H1 (cell line): ENCODE measurements around the gene PGPEP1. TPM values are rescaled to one million over a fixed set of nuclear protein-coding genes. Genes with fewer than 3 reads are reported as not detected.

Source experiments
- ATF2 ChIP-seq: IDR thresholded peaks from 2 replicates; pipeline ENCODE4 v1.6.1; 2012; ENCODE audit warnings: low read length, inconsistent platforms
- ATF3 ChIP-seq: IDR thresholded peaks from 2 replicates; pipeline ENCODE4 v1.6.1; 2011; ENCODE audit warnings: low read depth, mild to moderate bottlenecking, low read length; ENCODE audit not compliant: insufficient read depth
- BACH1 ChIP-seq: IDR thresholded peaks from 2 replicates; pipeline ENCODE4 v1.6.1; 2012; ENCODE audit warnings: low read length, improper control_type of control experiment
- BCL11A ChIP-seq, 2 experiments: IDR thresholded peaks; one replicate each; pipeline ENCODE4 v1.6.1; 2011; ENCODE audit warnings: low read depth in 2 of 2, low read length in 2 of 2, mild to moderate bottlenecking in 2 of 2
- CBX8 ChIP-seq: fragments of 300-800, 300-1000 bp; sonication (generic); IDR thresholded peaks from 2 replicates; pipeline ENCODE4 v1.7.1; 2016; ENCODE audit warnings: low read depth, low read length, borderline replicate concordance
- CEBPB ChIP-seq: IDR thresholded peaks from 2 replicates; pipeline ENCODE4 v1.6.1; 2012; ENCODE audit warnings: low read depth, low read length
- CHD1 ChIP-seq: IDR thresholded peaks from 2 replicates; pipeline ENCODE4 v1.6.1; 2012; ENCODE audit warnings: low read depth, low read length, improper control_type of control experiment
- CHD2 ChIP-seq: IDR thresholded peaks from 2 replicates; pipeline ENCODE4 v1.6.1; 2012; ENCODE audit warnings: low read length, improper control_type of control experiment
- E2F6 ChIP-seq: IDR thresholded peaks from 2 replicates; pipeline ENCODE4 v1.6.1; 2012; ENCODE audit warnings: inconsistent platforms
- EP300 ChIP-seq, 2 experiments: IDR thresholded peaks; 1 replicate in 1 of 2; 2 replicates in 1 of 2; pipeline ENCODE4 v1.6.1; 2011 to 2012; ENCODE audit warnings: low read depth in 2 of 2, low read length in 2 of 2, mild to moderate bottlenecking in 2 of 2, borderline replicate concordance in 1 of 2, inconsistent platforms in 1 of 2, moderate library complexity in 1 of 2
- FOSL1 ChIP-seq: IDR thresholded peaks from 2 replicates; pipeline ENCODE4 v1.6.1; 2011; ENCODE audit warnings: mild to moderate bottlenecking, low read depth, low read length, moderate library complexity; ENCODE audit not compliant: insufficient read depth
- GABPA ChIP-seq: IDR thresholded peaks from 2 replicates; pipeline ENCODE4 v1.6.1; 2011; ENCODE audit warnings: mild to moderate bottlenecking, low read length, moderate library complexity, borderline replicate concordance; ENCODE audit not compliant: insufficient read depth
- GTF2F1 ChIP-seq: IDR thresholded peaks from 2 replicates; pipeline ENCODE4 v1.6.1; 2012; ENCODE audit warnings: low read depth, low read length, improper control_type of control experiment, borderline replicate concordance
- HDAC2 ChIP-seq, 2 experiments: fragments of 300-600 bp in 1 of 2; sonication (generic) in 1 of 2; IDR thresholded peaks; 2 replicates each; pipeline ENCODE4 v1.6.1; 2011 to 2012; ENCODE audit warnings: low read depth in 2 of 2, low read length in 2 of 2, mild to moderate bottlenecking in 2 of 2, moderate library complexity in 2 of 2, borderline replicate concordance in 1 of 2, inconsistent platforms in 1 of 2
- JUN ChIP-seq: IDR thresholded peaks from 2 replicates; pipeline ENCODE4 v1.6.1; 2011; ENCODE audit warnings: low read depth, mild to moderate bottlenecking, improper control_type of control experiment, low read length
- KDM5A ChIP-seq: fragments of 200-600 bp; IDR thresholded peaks from 2 replicates; pipeline ENCODE4 v1.7.1; 2012; ENCODE audit warnings: mild to moderate bottlenecking, low read length, inconsistent platforms, mixed read lengths
- MAFK ChIP-seq: IDR thresholded peaks from 2 replicates; pipeline ENCODE4 v1.6.1; 2012; ENCODE audit warnings: low read depth, mild to moderate bottlenecking, improper control_type of control experiment, low read length
- MAX ChIP-seq: IDR thresholded peaks from 2 replicates; pipeline ENCODE4 v1.6.1; 2012; ENCODE audit warnings: inconsistent platforms
- TCF12 ChIP-seq: IDR thresholded peaks from 2 replicates; pipeline ENCODE4 v1.6.1; 2011; ENCODE audit warnings: low read depth, mild to moderate bottlenecking, low read length
- polyA plus RNA-seq, 7 experiments: library from polyadenylated mRNA; depleted of rRNA in 3 of 7; stranded (reverse) in 5 of 7; unstranded in 2 of 7; fragments of >200 nt in 5 of 7; fragments of 200-250 nt in 2 of 7; gene quantifications; 1 replicate in 5 of 7; 2 replicates in 1 of 7; 4 replicates in 1 of 7; pipeline versions ENCODE4 v1.2.1 to v1.2.3, GENCODE V29; 2011 to 2013; ENCODE audit warnings: missing spikeins in 2 of 7, mixed read lengths in 2 of 7
- total RNA-seq: library from RNA; stranded (reverse); fragmentation: NEBNext Ultra II Directional; extraction: Animal tissue kit (Norgen Biotek cat#: 25700); gene quantifications from 2 replicates; pipeline ENCODE4 v1.2.1, GENCODE V29; 2021

PGPEP1 gene
- total and polyA plus RNA-seq, 2 of the 8 experiments (the other 6 are each of a cell fraction or from before 2014, with no cell fraction given) = 17.0 to 33.4 TPM

- TF ChIP-seq MAFK (no peak), BCL11A (IDR thresholded peaks at IDR 0.05; ENCODE audit: low read depth in 2 of 2, low read length in 2 of 2) (no peak), ATF3 (no peak; the same call in 1 of the 2 replicates), CHD2 (peak; percentile 87), KDM5A (no peak), TCF12 (no peak), JUN (no peak), CEBPB (peak; percentile 29; the same call in 1 of the 2 replicates), MAX (peak; percentile 69), FOSL1 (no peak), CHD1 (no peak), CBX8 (no peak), GTF2F1 (no peak), ATF2 (peak; percentile 16; the same call in 1 of the 2 replicates), BACH1 (peak; percentile 13; the same call in 1 of the 2 replicates), HDAC2 (IDR thresholded peaks at IDR 0.05; ENCODE audit: borderline replicate concordance in 1 of 2, low read depth in 2 of 2, low read length in 2 of 2) (no peak), GABPA (no peak), E2F6 (peak; percentile 75), EP300 (IDR thresholded peaks at IDR 0.05; ENCODE audit: borderline replicate concordance in 1 of 2, low read depth in 2 of 2, low read length in 2 of 2) (peak in 1 of 2 experiments; percentile 74; a peak in 1 of 3 replicates)
Observed at GRCh38 chr19:18322759-18323460, 17.5 kb upstream of the PGPEP1 start, which contains the start of gene LSM4 (continued).
